Kidney tubule cell (primary cell): ENCODE results near the gene BCAR1.

Experiments used
- DNase-seq: peaks from one replicate; pipeline ENCODE4 v3.0.0-alpha.2; 2018; ENCODE audit warnings: low spot score

BCAR1 gene

GRCh38 chr16:75203667-75204409 lies 47.6 kb downstream of the BCAR1 start:
- no peak for DNase-seq

GRCh38 chr16:75203096-75203495 lies 48.3 kb downstream of the BCAR1 start:
- DNase-seq: no peak

- DNase-seq: no peak
Observed at GRCh38 chr16:75202069-75202590, 49.3 kb downstream of the BCAR1 start.

- DNase-seq: no peak
Observed at GRCh38 chr16:75198135-75198600, 53.3 kb downstream of the BCAR1 start.

- no peak for DNase-seq
Observed at GRCh38 chr16:75197522-75198134, 53.8 kb downstream of the BCAR1 start.

GRCh38 chr16:75196836-75197235 lies 54.6 kb downstream of the BCAR1 start:
- DNase-seq: no peak

GRCh38 chr16:75195811-75196790 lies 55.3 kb downstream of the BCAR1 start:
- DNase-seq: no peak

- no peak for DNase-seq
Observed at GRCh38 chr16:75193730-75194444, 57.5 kb downstream of the BCAR1 start.

- DNase-seq: no peak
Observed at GRCh38 chr16:75193265-75193650, 58.2 kb downstream of the BCAR1 start.

- peak; percentile 14 for DNase-seq
Observed at GRCh38 chr16:75192606-75193264, 58.7 kb downstream of the BCAR1 start.

GRCh38 chr16:75189638-75190245 lies 61.7 kb downstream of the BCAR1 start:
- no peak for DNase-seq

- no peak for DNase-seq
Observed at GRCh38 chr16:75188832-75189477, 62.5 kb downstream of the BCAR1 start.

- DNase-seq: no peak
Observed at GRCh38 chr16:75181630-75182029, 69.8 kb downstream of the BCAR1 start.

- DNase-seq: no peak
Observed at GRCh38 chr16:75179208-75179607, 72.2 kb downstream of the BCAR1 start.
